NCI-H146 treated with DMSO at 0.1 percent for 48 hours (cell line): ENCODE measurements around the gene SERPINA9.

Experiments
- DNase-seq: peaks from one replicate; lab custom pipeline; 2025; ENCODE audit not compliant: unreplicated experiment; lab: John Stamatoyannopoulos, UW

Gene SERPINA9

GRCh38 chr14:94464290-94464689, 11.7 kb downstream of the SERPINA9 start:
- no peak for DNase-seq

GRCh38 chr14:94462763-94463572, 13.0 kb downstream of the SERPINA9 start:
- no peak for DNase-seq

GRCh38 chr14:94462219-94462551, 13.8 kb downstream of the SERPINA9 start:
- no peak for DNase-seq

- DNase-seq: no peak
Measured at GRCh38 chr14:94461526-94462218, 14.3 kb downstream of the SERPINA9 start.

- DNase-seq: no peak
Measured at GRCh38 chr14:94460631-94461416, 15.2 kb downstream of the SERPINA9 start.

- DNase-seq: no peak
Measured at GRCh38 chr14:94458558-94459205, 17.3 kb downstream of the SERPINA9 start.

- DNase-seq: no peak
Measured at GRCh38 chr14:94458096-94458495, 17.9 kb downstream of the SERPINA9 start.

- DNase-seq: no peak
Measured at GRCh38 chr14:94455928-94456327, 20.1 kb downstream of the SERPINA9 start.

GRCh38 chr14:94451826-94452225, 24.2 kb downstream of the SERPINA9 start:
- no peak for DNase-seq

- no peak for DNase-seq
Measured at GRCh38 chr14:94451091-94451771, 24.8 kb downstream of the SERPINA9 start.

GRCh38 chr14:94450722-94451090, 25.3 kb downstream of the SERPINA9 start:
- DNase-seq: no peak

- no peak for DNase-seq
Measured at GRCh38 chr14:94449930-94450329, 26.1 kb downstream of the SERPINA9 start.

- no peak for DNase-seq
Measured at GRCh38 chr14:94448071-94448808, 27.8 kb downstream of the SERPINA9 start.

GRCh38 chr14:94447206-94447605, 28.8 kb downstream of the SERPINA9 start:
- no peak for DNase-seq

GRCh38 chr14:94446126-94446525, 29.9 kb downstream of the SERPINA9 start:
- no peak for DNase-seq

- DNase-seq: no peak
Measured at GRCh38 chr14:94445003-94445402, 31.0 kb downstream of the SERPINA9 start.

GRCh38 chr14:94441531-94442205, 34.3 kb downstream of the SERPINA9 start:
- no peak for DNase-seq

GRCh38 chr14:94441130-94441529, 34.9 kb downstream of the SERPINA9 start:
- no peak for DNase-seq

- no peak for DNase-seq
Measured at GRCh38 chr14:94439453-94440057, 36.4 kb downstream of the SERPINA9 start.
